HG03159 (cell line): ENCODE data around the gene KCNG3.
"Not testable (repeated sequence)": the region's sequence is repeated elsewhere in the genome, so short reads cannot be mapped to it uniquely, and the experiment has no call there.

ENCODE experiments used
- ATAC-seq: cut with Tn5 transposase; IDR thresholded peaks from one replicate; pipeline ENCODE4 v1.9.1; 2021; ENCODE audit warnings: mild to moderate bottlenecking, moderate library complexity; ENCODE audit not compliant: unreplicated experiment

Gene KCNG3

DNA sequence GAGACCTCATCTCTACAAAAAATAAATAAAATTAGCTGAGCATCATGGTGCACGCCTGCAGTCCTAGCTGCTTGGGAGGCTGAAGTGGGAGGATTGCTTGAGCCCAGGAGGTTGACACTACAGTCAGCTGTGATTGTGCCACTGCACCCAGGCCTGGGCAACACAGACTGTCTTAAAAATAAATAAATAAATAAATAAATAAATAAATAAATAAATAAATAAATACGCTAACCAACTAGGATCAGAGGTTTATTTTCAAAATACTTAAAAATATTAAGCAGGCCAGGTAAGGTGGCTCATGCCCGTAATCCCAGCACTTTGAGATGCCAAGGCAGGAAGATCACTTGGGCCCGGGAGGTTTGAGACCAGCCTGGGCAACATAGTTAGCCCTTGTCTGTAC, 63.6 kb downstream of the KCNG3 start:
- no peak for ATAC-seq

GRCh38 chr2:42429352-42429751, 64.4 kb downstream of the KCNG3 start:
- no peak for ATAC-seq

DNA sequence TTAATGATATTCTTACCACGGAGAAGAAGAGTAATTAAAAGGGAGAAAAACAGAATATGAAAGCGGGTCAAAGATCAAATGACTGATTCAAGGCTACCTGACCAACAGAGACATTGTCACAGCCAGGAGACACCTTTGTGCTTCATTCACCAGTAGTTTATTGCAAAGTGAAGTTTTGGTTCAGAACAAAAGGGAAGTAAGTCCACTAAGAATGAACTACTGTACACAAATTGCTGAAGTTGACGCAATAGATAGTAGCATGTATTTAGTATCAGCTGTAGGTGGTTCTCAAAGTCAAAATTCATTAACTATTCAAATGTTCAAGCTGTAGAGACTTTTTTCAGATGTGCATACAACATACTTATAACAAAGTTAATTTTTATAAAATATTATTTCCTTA, 68.1 kb downstream of the KCNG3 start:
- no peak for ATAC-seq

GRCh38 chr2:42424033-42424432, 69.7 kb downstream of the KCNG3 start:
- ATAC-seq: no peak

- ATAC-seq: no peak
Measured at GRCh38 chr2:42421601-42422239, 72.1 kb downstream of the KCNG3 start.

- no peak for ATAC-seq
Measured at GRCh38 chr2:42421157-42421485, 72.7 kb downstream of the KCNG3 start.

GRCh38 chr2:42414648-42415047, 79.1 kb downstream of the KCNG3 start:
- ATAC-seq: no peak

DNA sequence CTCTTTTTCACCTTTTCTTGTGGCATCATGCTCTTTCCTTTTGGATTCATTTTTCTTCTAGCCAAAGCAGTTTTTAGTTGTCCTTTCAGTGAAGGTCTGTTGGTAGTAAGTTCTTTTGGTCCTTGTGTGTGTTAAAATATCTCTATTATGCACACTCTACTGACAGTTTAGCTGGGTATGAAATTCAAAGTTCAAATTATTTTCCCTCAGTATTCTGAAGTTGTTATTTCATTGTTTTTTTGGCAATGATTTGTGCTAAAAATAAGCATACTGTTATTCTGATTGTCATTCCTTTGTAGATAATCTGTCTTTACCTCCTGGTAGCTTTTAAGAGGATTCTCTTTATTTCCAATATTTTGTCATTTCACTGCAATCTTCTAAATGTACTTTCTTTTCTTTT, 79.6 kb downstream of the KCNG3 start:
- ATAC-seq: no peak

DNA sequence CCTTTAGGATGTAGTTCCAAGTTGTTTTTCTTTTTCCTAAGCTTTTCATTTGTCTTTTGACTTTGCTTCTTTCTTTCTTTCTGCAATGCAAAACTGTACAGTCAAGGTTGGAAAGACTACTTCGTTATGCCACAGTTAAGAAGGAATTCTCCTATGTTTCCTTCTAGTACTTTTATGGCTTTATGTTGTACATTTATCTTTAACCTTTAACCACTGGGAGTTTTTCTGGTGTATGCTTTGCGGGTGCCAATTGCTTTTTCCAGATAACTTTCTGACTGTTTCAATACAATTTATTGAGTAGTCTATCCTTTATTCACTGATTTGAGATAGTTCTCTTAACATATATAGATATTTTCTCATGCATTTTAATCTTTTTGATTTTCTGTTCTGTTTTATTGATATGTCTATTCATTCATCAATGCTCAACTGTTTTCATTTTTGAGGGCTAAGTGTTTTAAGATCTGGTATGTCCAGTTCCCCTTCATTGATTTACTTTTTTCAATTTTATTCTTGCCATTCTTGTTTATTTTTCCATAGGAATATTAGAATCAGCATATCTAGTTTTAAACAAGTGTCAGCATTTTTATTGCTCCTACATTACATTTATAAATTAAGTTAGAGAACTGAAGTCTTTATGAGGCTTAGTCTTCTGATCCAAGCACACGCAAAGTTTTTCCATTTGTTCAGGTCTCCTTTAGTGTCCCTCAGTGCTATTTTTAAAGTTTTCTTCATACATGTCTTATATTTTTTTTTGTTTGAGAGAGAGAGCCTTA, 82.9 kb downstream of the KCNG3 start:
- no peak for ATAC-seq

GRCh38 chr2:42408009-42408408, 85.8 kb downstream of the KCNG3 start:
- no peak for ATAC-seq

DNA sequence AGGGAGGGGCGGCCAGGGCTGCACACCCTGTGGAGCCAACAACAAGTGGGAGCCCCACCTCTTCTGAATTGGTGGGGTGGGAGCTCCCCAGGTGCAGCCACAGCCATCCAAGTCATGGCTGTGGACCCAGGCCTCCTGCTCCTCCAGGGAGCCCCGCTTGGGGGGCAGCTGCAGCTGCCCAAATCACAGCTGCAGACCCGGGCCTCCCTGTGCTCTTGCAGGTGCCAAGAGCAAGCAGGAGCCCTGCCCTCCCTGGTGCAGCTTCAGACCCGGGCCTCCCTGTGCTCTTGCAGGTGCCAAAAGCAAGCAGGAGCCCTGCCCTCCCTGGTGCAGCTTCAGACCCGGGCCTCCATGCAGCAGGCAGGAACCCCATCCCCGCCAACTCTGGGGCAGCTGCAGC, 86.3 kb downstream of the KCNG3 start:
- ATAC-seq: no peak

GRCh38 chr2:42404676-42405075, 89.1 kb downstream of the KCNG3 start:
- no peak for ATAC-seq

- no peak for ATAC-seq
Measured at GRCh38 chr2:42401773-42402172, 92.0 kb downstream of the KCNG3 start.

GRCh38 chr2:42398052-42398451, 95.7 kb downstream of the KCNG3 start:
- not testable (repeated sequence) for ATAC-seq

- ATAC-seq: not testable (repeated sequence)
Measured at GRCh38 chr2:42393320-42393719, 100.5 kb downstream of the KCNG3 start.

GRCh38 chr2:42392191-42392590, 101.6 kb downstream of the KCNG3 start:
- no peak for ATAC-seq
